KMS-11 (cell line): ENCODE results near the gene HMG20A.

Experiments used
- H2AFZ ChIP-seq: fragments of 200-600 bp; sonication (generic); 2 replicates; pipeline ENCODE4 v1.6.1; 2016; ENCODE audit warnings: antibody characterized with exemption, mixed run types, low read depth
- H3K27ac ChIP-seq: fragments of 200-600 bp; sonication (generic); 2 replicates; pipeline ENCODE4 v1.6.1; 2016; ENCODE audit warnings: mild to moderate bottlenecking, mixed run types
- H3K27me3 ChIP-seq: fragments of 200-600 bp; sonication (generic); 2 replicates; pipeline ENCODE4 v1.6.1; 2017; ENCODE audit warnings: mild to moderate bottlenecking, low read depth, mixed run types, moderate library complexity; ENCODE audit not compliant: insufficient read depth
- H3K36me3 ChIP-seq: fragments of 200-600 bp; sonication (generic); 2 replicates; pipeline ENCODE4 v1.6.1; 2017; ENCODE audit warnings: mild to moderate bottlenecking, mixed run types; ENCODE audit not compliant: insufficient read depth
- H3K4me1 ChIP-seq: fragments of 200-600 bp; sonication (generic); 2 replicates; pipeline ENCODE4 v1.6.1; 2016; ENCODE audit warnings: mild to moderate bottlenecking, low read depth, mixed run types; ENCODE audit not compliant: poor library complexity, severe bottlenecking
- H3K4me2 ChIP-seq: fragments of 200-600 bp; sonication (generic); 2 replicates; pipeline ENCODE4 v1.7.0; 2016; ENCODE audit warnings: mild to moderate bottlenecking, mixed run types
- H3K4me3 ChIP-seq: fragments of 200-600 bp; sonication (generic); IDR thresholded peaks from 2 replicates; pipeline ENCODE4 v1.6.1; 2017; ENCODE audit warnings: low read depth, low read length, mixed read lengths; ENCODE audit not compliant: insufficient read depth
- H3K79me2 ChIP-seq: fragments of 200-600 bp; sonication (generic); 2 replicates; pipeline ENCODE4 v1.6.1; 2016; ENCODE audit warnings: low read depth, mixed run types; ENCODE audit not compliant: insufficient read depth
- H3K9ac ChIP-seq: fragments of 200-600 bp; sonication (generic); 2 replicates; pipeline ENCODE4 v1.6.1; 2016; ENCODE audit warnings: mild to moderate bottlenecking, mixed run types
- H4K20me1 ChIP-seq: fragments of 200-600 bp; sonication (generic); 2 replicates; pipeline ENCODE4 v1.6.1; 2016; ENCODE audit warnings: mild to moderate bottlenecking, mixed run types; ENCODE audit not compliant: insufficient read depth
- TF ChIP-seq, protein P1 (sequence below): fragments of 200-600 bp; sonication (generic); conservative IDR thresholded peaks from 2 replicates; pipeline ENCODE4 v1.6.1; 2017; ENCODE audit warnings: low read depth, mild to moderate bottlenecking, antibody characterized with exemption, low read length, moderate library complexity, mixed read lengths

Gene HMG20A

DNA sequence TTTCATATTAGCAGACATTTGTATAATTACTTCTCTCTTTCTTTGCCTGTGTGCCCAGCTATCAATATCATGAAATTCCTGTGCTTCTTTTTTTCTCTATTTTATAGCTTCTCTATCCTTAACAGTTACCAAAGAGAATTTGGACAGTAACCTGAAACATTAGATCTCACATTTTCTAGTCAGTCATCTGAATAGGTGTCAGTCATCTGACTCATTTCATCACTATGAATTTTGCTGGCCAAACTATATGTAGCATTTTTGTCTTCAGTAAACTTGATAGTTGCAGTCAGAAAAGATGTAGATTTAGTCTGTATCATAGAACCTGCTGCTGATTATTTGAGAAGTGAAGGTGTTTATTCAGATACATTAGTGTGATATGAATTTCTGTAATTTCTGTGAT is 52.6 kb downstream of the HMG20A start:
- Histone ChIP-seq H3K27me3 (no peaks in the 10 kb centered on the region), H3K79me2 (no peaks in the 10 kb centered on the region), H4K20me1 (no peaks in the 10 kb centered on the region), H3K4me1 (no peaks in the 10 kb centered on the region), H3K27ac (no peak overlapping the region), H2AFZ (no peak overlapping the region), H3K4me3 (no peak overlapping the region), H3K9ac (no peak overlapping the region), H3K4me2 (no peak overlapping the region), H3K36me3 (no peaks in the 10 kb centered on the region)
- TF ChIP-seq, protein P1, sequence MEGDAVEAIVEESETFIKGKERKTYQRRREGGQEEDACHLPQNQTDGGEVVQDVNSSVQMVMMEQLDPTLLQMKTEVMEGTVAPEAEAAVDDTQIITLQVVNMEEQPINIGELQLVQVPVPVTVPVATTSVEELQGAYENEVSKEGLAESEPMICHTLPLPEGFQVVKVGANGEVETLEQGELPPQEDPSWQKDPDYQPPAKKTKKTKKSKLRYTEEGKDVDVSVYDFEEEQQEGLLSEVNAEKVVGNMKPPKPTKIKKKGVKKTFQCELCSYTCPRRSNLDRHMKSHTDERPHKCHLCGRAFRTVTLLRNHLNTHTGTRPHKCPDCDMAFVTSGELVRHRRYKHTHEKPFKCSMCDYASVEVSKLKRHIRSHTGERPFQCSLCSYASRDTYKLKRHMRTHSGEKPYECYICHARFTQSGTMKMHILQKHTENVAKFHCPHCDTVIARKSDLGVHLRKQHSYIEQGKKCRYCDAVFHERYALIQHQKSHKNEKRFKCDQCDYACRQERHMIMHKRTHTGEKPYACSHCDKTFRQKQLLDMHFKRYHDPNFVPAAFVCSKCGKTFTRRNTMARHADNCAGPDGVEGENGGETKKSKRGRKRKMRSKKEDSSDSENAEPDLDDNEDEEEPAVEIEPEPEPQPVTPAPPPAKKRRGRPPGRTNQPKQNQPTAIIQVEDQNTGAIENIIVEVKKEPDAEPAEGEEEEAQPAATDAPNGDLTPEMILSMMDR = no peak

DNA sequence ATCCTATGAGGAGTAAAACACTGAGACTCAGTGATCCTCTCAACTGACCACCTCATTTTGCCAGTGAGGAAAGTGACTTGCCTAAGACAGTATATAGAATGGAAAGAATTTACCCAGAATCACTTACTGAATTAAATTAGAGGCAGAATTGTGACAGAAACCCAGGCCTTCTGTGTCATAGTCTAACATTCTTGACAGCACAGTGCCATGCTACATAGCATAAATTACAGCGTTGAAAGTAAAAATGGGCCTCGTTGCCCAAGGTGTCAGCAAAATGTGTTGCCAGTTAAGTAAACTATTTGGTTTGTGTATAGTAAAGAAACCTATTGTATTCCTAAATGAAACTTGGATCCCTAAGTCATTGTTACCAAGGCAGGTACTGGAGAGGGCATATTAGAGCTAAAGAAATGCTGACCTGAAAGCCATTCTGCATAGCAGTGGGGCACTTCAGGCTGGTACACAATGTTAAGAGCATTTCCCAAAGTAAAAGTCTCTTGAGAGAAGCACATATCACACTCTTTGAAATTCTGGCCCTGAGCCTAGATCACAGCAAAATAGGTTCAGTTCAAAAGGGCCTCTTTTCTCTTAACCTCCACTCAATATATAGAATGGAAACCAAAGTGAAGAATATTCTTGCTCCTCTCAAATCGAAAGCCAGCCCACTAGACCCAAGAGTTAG is 53.8 kb downstream of the HMG20A start:
- Histone ChIP-seq H3K27me3 (no peaks in the 10 kb centered on the region), H2AFZ (no peak overlapping the region), H3K27ac (no peak overlapping the region), H3K4me2 (no peak overlapping the region), H3K36me3 (no peaks in the 10 kb centered on the region), H3K79me2 (no peaks in the 10 kb centered on the region), H3K4me1 (no peaks in the 10 kb centered on the region), H4K20me1 (no peaks in the 10 kb centered on the region), H3K9ac (no peak overlapping the region), H3K4me3 (no peak overlapping the region)
- TF ChIP-seq, protein P1 = no peak

DNA sequence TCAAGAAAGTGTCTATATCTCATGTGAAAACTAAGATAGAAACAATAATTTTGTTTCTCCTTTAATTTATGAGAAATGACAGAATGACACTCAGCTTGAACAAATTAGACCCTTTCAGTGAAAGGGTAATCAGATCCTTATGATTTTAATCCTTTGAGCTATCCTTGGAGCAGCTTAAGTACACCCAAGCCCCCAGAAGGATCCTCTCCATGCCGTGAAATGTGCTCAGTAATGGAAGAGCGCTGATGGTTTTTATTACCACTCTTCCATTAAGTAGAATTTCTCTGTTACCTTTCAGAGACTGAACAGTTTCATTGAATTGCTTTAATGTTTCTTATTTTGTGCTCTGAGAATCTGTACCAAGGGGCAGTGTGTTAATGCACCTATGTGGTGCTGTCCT is 54.3 kb downstream of the HMG20A start:
- Histone ChIP-seq H3K4me3 (no peak overlapping the region), H3K9ac (no peak overlapping the region), H3K27me3 (no peaks in the 10 kb centered on the region), H3K27ac (no peak overlapping the region), H3K79me2 (no peaks in the 10 kb centered on the region), H3K36me3 (no peaks in the 10 kb centered on the region), H3K4me2 (no peak overlapping the region), H4K20me1 (no peaks in the 10 kb centered on the region), H2AFZ (no peak overlapping the region), H3K4me1 (no peaks in the 10 kb centered on the region)
- TF ChIP-seq, protein P1 = no peak

DNA sequence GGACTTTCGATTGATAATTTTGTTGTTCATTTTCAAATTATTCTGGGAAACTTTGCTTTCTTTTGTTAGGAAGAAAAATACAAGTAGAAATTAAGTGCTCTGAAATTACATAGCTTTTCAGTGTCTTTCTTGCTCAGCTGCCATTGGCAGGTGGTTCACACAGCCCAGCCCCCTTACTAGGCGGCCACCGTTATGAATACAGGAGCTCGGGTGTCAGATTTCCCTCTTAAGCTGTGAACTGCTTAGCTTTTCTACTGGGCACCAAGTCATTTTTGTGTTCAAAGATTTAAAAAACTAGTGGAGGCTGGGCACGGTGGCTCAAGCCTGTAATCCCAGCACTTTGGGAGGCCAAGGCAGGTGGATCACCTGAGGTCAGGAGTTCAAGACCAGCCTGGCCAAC is 55.2 kb downstream of the HMG20A start:
- H2AFZ ChIP-seq = no peak overlapping the region
- no peak overlapping the region for H3K4me2 ChIP-seq
- no peak overlapping the region for H3K9ac ChIP-seq
- H3K79me2 ChIP-seq = no peaks in the 10 kb centered on the region
- H3K27ac ChIP-seq = no peak overlapping the region
- H3K27me3 ChIP-seq = no peaks in the 10 kb centered on the region
- no peaks in the 10 kb centered on the region for H3K4me1 ChIP-seq
- no peak overlapping the region for H3K4me3 ChIP-seq
- TF ChIP-seq, protein P1 = no peak
- H3K36me3 ChIP-seq = no peaks in the 10 kb centered on the region
- no peaks in the 10 kb centered on the region for H4K20me1 ChIP-seq
